NCI-H446 (cell line): ENCODE measurements around the gene VWA2.
"Not testable (repeated sequence)": the region's sequence is repeated elsewhere in the genome, so short reads cannot be mapped to it uniquely, and the experiment has no call there.

Experiments
- DNase-seq, 2 experiments: peaks; one replicate each; lab custom pipeline; 2025; lab: John Stamatoyannopoulos, UW

Gene VWA2

DNA sequence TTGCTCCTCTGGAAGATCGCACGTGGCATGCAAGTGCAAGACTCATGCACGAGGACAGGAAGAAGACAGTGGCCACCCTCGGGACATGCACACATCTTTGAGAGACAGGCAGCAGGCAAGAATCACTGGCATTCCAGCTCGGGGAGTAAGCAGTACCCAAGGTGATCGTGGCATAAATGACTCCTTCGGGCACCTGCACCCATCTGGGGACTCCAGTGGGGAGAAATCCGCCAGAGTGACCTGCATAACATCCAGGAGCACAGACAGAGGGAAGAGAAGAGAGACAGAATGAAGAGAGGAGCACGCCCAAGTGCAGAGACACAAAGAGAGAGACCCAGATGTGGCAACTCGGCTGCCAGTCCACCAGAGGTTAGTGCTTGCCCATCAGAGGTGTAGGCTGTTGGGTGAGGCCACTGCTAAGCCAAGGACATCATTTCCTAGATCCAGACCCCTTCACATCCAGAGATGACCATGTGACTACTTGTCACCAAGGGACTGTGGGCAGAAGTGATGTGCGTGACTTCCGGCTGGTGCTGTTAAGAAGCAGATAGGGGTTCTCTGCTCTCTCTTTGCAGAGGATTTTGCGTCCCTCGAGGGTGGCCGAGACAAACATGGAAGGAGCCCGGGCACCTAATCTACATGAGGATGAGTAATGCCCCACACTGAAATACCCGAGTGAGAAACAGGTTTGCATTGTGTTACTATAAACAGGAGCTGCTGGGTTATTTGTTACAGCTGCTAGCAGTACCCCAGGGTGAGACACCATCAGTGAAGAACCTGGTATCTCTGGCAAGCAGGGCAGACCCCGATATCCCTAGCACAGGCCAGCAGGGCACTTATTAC lies 80.6 kb downstream of the VWA2 start:
- DNase-seq, result no peak

DNA sequence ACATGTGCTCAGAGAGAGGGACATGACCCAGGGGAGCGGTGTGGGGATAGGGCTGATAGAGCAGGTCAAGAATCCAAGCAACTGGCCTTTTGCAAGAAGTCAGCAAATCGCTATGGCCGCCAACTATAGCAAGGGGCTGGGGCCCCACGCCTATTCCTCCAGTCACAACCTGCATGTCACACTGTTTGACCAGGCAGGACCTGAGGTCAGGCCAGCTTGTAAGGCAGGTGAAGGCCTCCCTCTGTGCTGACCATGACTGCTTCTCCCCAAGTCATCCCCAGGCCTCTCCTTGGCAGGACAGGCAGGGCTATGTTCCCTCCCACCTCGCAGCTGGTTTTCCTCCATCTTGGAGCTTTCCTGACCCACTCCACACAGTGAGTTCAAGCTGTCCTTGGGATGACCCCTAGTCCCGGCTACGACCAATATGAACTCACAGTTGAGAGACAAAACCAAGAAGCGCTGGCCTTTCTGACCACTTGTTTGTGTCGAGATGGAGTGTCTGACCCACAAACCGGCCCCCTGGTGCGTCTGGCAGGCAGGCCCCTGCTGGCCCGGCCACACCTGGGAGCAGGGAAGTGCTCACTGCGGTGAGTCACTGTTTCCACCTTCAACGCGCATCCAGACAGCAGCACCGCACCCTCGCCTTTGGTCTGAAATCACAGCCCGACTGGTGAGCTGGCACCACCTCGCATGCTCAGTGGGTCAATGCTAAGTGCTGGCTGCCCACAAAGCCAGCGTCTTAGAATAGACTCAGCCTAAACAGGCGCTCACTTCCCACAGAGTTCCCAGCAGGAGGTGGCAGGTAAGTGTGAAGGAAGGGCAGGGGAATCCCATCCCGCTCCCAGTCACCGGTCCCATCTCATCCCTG lies 81.4 kb downstream of the VWA2 start:
- DNase-seq, result no peak

DNA sequence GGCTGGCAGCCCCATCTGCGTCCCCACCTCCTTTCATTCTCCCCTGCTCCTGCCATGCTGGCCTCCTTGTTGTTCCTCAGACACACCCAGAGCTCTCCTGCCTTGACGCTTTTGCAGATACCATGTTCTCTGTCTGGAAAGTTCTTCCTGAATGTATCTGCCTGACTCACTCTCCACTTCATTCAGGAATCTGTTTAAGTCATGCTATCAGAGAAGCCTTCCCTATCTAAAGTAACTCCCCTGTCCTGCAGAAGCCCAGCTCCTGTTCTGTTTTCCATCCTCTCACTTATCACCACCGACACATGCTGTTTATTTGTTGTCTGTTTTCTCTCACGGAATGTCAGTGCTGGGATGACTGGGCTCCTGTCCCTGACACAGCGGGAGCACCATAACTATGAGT lies 83.3 kb downstream of the VWA2 start:
- no peak for DNase-seq

DNA sequence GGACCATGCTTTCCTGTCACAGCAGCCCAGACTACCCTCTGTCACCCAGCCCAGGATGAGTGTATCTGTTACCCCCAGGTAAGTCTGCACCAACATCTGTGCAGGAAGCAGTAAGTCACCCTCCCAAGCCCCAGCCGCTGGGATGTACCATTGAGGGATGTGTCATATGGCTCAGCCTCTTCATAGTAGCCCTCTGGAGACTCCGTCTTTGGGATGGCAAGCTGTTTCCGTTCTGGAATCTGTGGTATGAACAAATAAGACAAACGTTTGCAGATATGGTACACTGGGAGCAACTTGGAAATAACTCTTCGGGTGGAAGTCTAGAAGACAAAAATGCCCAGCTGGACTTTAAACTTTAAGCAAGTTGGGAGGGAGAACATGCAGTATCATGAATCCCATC lies 84.0 kb downstream of the VWA2 start:
- no peak for DNase-seq

DNA sequence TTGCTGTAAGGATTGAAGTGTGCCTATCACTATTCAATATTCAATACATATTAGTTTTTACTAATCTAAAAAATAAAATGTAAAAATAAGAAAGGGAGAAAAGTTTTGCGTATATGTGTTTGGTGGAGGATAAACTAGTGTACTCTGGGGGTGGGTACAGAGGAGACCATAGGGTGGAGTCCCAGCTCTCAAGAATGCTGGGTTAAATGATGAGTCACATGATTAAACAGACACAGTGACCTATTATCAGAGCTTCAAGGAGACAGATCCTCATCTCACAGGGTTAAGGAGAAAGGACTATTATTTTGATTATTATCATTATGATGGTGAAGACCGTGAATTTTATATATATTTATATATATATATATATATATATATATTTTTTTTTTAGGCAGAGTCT lies 87.7 kb downstream of the VWA2 start:
- no peak for DNase-seq

DNA sequence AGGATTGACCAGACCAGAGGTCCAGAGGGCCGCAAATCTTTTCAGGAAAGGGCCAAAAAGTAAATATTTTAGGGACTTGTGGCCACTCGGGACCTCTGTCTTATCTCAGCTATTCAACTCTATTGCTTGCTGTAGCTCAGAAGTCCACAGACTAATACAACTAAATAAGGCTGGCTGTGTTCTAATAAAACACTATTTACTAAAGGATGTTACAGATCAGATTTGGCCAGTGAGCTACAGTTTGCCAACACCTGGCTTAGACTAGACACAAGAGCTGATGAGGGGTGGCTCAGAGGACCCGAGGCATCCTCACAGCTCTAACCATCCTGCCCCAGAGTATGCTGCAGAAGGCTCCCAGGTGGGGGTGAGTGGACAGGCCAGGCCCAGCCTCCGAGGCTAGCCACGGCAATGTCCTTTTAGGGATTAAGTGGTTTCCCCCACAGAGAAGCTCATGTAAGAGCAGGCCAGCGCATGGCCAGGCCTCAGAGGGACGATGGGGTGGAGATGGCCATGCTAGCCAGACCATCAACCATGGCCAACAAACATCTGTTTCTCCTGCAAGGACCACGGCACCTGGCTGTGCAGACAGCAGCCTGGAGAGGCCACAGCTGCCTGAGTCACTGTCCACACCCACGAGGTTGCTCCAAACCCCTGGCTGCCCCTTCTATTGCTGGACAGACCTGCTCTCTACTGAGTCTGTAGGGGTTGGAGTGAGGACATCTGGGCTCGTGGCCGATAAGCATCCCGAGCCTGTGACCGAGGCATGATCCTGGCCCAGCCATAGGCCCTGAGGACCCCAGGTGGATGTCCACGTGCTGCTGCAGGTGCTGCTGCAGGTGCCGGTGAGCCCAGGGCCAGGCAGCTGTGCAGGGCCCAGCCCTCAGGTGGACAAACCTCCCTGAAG lies 88.7 kb downstream of the VWA2 start:
- no peak for DNase-seq

DNA sequence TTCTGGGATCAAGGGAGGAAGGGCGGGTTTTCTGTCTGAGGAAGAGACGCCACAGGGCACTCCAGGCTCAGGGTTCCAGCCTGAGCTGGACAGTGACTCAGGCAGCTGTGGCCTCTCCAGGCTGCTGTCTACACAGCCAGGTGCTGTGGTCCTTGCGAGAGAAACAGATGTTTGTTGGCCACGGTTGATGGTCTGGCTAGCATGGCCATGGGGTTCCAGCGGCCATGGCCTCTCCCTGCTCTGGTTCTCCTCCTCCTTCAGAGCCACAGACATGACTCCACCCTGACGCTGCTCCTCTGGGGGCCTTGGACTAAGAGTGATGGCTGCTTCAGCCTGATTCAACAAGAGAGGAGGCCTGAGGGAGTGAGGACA lies 89.4 kb downstream of the VWA2 start:
- DNase-seq, result no peak

DNA sequence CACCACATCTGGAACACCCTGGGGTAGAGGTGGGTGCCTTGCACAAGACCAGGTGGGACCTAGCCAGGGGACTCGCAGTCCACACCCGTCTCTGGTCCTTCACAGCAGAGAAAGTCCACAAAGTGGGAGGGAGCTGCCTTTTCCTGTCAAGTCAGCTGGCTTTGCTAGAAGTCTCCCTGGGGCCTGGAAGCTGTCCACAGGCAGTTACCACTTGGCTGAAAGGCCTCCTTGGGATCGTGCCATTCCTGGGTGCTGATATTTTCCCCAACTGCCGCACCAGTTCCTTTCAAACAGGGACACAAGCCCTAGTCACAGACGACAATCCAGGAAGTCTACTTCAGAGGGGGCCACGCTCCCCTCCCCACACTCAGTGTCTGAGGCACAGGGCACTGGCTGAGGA lies 89.8 kb downstream of the VWA2 start:
- no peak for DNase-seq

DNA sequence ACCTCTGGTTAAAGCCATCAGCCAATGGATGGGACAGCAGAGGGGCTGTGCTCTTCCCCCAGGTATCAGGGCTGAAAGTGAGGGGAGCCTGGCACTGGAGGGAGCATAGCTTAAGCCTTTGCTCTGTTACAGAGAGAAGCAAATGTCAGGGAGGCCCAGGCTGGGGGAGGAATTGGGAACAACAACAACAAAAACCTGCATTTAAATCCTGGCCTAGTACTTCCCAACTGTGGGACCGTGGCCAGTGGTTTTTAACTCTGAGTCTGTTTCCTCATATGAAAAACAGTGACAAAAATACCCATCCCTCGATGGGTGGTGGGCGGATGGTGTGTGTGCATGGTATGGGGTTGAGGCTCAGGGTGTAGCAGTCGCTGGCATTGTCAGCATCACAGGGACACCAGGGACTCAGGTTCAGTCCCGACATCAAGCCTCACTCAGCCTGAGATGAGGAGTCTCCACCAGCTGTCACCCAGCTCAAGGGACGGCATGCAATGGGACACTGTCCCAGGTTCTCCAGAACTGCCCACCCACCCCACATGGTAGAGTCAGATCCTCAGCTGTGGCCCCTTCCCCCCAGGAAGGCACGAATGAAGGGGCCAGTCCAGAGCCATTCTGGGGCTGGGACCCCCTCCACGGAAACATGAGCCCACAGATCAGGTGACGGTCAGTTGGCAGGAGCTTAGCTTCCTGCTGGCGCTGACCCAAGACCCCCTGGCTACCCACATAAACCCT lies 90.7 kb downstream of the VWA2 start:
- no peak for DNase-seq

DNA sequence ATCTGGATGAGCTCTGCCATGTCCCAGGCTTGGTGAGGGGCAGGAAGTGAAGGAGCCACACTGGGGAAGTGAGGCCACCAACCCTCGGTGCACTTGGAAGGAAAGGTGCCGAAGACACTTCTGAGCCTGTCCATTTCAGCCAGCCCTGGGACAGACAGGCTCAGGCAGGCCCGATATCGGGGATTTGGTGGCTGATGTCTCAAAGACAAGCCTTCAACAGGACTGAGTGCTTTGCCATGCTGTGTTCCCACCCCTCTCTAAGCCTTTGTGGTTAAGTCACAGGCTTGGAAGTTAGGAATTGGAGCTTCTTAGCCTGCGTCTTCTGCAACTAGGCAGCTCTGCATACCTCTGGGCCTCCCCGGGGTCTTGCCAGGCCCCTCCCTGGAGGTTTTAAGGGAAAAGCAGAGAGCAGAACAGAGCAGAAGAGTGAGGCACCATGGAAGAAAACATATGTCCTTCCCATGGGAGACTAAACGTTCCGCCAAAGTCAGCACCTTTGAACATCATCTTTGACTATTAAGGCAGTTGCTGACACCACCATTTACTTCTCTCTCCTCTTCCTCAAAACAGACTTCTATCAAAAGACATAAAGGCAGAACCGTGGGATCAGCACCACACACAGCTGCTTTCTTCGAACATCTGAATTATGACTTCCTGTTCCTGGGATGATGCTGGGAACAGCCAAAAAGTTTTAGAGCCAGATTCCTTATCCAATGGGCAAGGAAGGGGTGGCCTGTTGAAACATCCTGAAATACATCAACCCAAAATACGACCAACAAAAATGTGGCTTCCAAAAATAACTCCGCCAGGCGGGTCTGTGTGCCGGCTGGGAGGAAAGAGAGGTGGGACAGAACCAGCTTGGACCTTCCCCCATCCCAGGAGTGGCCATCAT lies 93.5 kb downstream of the VWA2 start:
- no peak for DNase-seq

DNA sequence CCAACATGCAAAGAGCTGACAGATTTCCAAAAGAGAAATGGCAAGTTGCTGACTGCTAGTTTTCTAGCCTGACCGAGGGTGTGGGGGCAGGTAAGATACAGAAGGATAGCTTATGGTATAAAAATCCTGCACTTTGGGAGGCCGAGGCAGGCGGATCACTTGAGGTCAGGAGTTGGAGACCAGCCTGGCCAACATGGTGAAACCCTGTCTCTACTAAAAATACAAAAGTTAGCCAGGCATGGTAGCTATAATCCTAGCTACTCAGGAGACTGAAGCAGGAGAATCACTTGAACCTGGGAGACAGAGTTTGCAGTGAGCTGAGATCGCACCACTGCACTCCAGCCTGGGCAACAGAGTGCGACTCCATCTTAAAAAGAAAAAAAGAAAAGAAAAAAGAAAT lies 94.4 kb downstream of the VWA2 start:
- DNase-seq, result not testable (repeated sequence)

DNA sequence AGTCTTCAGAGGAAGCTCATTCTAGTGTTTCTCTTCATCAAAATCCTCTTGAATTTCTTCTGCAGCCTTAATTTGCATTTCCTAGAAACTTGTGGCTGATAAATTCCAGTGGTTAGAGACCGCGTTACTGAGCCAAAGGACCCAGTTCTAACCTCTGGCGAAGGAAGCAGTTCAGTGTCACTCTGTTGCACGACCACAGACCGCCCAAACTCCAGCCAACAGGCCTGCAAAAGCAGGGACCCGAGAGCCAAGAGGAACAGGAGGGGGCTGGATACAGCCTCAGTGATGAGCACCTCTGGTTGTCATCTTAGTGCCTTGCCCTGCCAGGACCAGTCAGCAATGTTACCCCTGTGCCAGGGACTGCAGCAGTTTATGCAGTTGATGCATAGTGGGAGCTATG lies 95.2 kb downstream of the VWA2 start:
- no peak for DNase-seq

DNA sequence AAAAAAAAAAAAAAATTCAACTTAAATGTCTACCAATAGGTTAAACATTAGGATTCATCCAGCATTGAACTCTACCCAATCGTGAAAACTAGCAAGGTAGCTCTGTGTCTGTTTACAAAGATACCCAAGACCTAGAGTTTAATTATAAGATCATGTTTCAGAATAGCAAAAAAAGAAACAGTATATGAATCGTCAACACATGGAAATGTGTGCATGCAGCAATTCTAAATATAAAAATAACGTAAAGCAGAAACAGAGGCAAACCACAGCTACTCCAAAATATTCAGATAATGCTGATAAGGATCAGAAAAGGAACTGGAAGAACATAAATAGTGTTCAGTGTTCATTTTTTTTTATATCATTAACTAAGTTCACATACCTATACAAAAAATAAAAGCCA lies 96.6 kb downstream of the VWA2 start:
- no peak for DNase-seq

DNA sequence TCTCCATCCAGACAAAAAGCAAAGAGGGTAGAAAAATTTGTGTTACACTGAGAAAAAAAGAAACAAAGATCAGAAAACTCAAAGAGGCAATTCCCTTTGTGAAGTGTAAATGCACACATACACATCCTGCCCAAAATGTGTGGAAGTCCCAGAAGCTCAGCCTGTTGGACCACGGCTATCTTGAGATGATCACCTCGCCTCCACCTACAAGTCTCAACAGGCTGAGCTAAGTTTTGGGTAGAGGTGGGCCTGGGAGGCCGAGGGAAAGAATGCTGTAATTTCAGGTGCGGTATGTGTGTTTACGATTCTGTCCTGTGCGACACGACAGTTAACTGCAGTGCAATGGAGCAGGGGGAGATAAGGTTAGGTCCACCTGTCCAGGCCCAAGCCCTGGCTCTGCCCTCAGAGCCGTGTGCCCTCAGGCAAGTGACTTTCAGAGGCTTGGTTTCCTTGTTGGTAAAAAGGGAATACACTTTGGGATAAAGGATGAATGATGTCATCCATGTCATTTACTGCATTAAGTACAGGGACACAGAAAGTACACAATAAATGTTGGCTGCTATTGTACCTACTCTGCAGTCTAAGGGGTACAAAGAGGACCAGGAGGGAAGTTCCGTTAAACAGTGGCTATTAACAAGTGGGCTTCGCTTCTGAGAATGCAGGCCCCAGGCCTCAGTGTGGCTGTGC lies 97.9 kb downstream of the VWA2 start:
- DNase-seq, result no peak

DNA sequence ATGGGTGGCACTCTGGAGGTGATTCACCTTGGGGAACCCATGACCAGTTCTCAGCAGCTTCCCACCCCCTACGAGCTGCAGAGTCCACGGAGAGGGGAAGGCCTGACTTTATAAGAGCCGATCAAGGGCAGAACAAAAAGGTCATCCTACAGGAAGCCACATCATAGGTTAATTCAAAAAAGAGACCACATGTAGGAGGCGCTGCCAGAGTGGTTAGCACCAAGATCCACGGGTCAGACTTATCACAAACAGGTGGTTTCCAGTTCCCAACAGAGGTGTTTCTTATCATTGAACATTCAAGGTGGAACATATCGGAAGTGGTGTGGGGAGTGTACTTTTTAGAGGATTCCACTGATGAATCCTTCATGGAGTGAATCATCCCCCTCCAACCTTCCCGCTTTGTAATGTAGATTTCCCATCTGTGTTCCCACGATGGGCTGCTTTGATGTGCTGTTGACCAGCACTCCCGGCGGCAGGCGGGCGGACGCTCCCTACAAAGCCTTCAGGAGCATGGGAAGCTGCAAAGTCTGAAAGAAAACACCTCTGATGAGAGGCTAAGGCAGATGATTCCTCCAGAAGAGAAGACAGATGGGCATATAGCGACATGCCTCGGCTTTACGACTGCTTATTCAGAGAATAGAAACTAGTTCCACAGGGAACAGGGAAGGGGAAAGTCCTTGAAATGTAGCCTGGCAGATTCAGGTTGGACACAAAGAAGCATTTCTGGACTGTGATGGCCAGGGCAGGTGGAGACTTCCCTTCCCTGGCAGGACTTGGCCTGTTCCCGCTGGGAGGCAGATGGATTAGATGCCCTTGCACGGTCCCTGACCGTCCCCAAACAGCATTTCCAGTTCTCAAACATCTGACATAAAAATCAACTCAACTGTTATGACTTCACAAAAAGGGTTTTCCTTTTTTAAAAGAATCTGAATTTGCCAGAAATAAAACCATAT lies 98.7 kb downstream of the VWA2 start:
- no peak for DNase-seq

DNA sequence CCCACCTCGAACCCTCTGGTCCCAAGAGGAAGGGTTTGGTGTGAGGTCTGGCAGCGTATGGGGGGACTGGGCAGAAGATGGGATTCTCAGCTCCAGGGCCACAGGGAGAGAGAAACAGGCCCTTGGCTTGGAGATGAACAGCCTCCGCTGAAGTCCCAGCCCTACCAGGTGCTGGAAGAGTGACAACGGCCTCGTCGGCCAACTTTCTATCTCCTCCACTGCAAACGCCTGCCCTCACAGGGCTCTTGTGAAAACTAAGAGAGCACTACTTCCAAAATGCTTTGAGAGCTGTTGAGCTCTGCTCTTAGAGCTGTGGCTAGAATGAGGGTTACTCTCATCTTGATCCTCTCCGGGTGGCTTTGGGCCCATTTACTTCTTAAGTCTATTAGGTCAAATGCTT lies 101.8 kb downstream of the VWA2 start:
- DNase-seq, result no peak
